HG02678 (cell line): ENCODE measurements around the gene RSU1.

Experiments used
- ATAC-seq: cut with Tn5 transposase; IDR thresholded peaks from one replicate; pipeline ENCODE4 v1.9.1; 2021; ENCODE audit warnings: mild to moderate bottlenecking, moderate library complexity; ENCODE audit not compliant: unreplicated experiment

RSU1 gene

GRCh38 chr10:16544591-16544990, 272.6 kb downstream of the RSU1 start:
- ATAC-seq, result no peak

DNA sequence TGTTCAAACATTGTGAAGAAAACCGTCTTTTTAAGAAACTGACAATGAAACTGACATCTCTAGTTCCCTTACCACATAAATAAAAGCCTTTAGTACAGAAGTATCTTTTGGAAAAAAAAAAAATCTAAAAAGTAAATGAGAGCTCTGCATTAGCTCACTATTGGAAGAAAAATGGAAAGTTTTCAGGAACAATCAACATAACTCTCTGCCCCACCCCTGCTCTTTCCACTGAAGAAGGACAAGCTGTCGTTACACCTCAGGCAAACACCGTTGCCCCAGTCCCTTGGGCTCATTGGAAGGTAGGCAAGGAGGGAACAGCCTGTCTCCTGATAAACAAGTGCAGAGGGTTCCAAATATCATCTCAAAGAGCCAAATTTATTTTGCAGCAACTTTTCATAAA, 273.1 kb downstream of the RSU1 start:
- ATAC-seq, result no peak
